HL-60/S4 treated with retinoic acid at 250 ng/mL for 4 days and 3 days (cell line): Measurements from ENCODE around the gene UPK2.
"Not testable (repeated sequence)": the region's sequence is repeated elsewhere in the genome, so short reads cannot be mapped to it uniquely, and the experiment has no call there.

Experiments used
- in situ Hi-C: fragments of 300-500 bp; cut with MboI; formaldehyde crosslinking; loops from 2 replicates; pipeline ENCODE4 v1.7.0; 2022; ENCODE audit warnings: low sequenced_read_pairs

Gene UPK2

DNA sequence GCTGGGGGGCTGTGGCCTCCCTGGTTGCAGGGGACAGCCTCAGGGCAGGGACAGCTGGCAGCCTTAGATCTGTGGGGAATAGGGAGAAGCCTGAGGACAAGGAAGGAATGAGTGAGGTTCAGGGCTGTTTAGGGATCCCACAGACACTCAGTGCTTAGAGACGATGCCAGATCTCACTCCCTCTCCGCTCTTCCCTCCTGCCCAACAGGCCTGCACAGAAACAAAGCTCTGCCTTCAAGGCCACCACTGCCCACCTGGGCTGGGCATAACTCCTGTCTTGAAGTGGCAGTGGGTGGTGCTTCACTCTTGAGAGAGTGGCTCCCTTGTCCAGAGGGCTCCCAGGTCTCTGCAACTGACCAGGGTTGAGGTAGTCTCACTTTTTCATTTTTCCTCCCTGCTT, 28.7 kb downstream of the UPK2 start:
- in situ Hi-C loops, result no loop called here

DNA sequence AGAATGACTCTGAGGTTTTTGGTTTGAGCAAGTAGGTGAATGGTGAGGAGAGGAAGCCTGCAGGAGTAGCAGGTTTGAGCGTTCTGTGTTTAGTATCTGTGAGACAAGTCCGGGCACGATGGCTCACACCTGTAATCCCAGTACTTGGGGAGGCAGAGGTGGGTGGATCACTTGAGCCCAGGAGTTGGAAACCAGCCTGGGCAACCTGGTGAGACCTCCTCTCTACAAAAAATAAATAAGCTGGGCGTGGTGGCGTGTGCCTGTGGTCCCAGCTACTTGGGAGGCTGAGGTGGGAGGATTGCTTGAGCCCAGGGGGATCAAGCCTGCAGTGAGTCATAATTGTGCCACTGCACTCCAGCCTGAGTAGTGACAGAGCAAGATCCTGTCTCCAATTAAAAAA, 32.2 kb downstream of the UPK2 start:
- in situ Hi-C loops, result no loop called here

DNA sequence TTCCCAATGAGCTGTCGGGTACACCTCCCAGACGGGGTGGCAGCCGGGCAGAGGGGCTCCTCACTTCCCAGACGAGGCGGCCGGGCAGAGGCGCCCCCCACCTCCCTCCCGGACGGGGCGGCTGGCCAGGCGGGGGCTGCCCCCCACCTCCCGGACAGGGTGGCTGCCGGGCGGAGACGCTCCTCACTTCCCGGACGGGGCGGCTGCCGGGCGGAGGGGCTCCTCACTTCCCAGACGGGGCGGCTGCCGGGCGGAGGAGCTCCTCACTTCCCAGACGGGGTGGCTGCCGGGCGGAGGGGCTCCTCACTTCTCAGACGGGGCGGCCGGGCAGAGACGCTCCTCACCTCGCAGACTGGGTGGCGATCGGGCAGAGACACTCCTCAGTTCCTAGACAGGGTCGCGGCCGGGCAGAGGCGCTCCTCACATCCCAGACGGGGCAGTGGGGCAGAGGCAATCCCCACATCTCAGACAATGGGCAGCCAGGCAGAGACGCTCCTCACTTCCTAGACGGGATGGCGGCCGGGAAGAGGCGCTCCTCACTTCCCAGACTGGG, 35.5 kb downstream of the UPK2 start:
- in situ Hi-C loops, result not testable (repeated sequence)

DNA sequence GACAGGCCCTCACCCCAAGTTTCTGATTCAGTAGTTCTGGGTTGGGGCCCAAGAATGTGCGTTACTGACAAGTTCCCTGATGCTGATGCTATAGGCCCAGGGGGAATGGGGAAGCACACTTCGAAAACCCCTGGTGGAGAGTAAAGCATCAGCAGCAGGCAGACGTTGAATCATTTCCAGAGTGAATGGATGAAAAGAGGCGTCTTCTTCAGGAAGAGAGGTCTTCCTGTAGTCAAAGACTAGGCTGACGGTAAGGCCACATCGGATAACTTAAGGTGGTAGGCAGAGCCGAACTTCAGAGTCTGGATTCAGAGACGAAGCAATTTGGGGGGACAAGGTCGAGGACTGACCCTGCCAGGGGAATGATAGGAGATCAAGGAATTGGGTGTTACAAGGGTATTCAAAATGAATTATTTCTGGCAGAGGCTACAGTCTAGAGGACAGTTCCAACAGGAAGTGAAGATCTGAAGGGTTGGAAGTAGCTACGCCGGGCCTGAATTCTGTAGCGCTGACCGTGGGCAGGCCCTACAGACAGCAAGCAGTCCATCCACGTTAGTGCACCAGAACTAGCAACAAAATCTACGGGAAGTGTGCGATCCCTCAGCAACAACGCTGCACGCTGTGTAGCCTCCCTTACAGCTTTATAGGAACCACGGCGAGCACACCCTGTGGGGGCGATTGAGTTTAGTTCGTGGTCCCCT, 41.0 kb downstream of the UPK2 start:
- in situ Hi-C loops, result no loop called here

DNA sequence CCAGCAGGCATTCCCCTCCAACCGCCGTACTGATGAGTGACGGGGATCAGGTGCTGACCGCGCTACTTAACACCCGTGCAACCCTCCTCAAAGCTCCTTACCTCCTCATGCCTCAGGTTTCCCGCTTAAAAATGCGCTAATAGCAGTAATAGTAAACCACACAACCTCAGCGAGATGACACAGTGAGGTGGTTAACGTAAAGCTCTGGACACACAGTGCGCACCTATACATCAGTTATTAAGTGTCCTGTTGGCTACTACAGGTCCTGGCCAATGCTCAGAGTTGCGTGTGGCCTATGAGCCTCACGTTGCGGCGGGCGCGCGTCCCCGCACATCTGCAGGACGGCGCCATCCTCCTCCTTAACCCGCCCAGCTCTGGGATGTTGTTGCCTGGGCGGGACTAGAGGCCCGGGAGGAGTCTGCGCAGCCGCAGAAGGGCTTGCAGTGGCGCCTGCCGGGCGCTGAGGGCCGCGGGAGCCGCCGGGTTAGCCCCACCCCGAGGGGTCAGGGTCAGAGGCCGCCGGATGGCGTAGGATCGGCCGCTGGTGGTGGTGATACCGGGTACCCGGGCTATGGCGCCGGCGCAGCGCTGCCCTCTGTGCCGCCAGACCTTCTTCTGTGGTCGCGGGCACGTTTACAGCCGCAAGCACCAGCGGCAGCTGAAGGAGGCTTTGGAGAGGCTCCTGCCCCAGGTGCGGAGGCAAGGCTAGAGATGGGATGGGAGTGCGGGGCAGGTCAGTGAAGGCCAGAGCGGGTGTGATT, 41.7 kb downstream of the UPK2 start, which contains the start of gene CENATAC:
Gene CENATAC (plus strand): TSS at position 512 of the 761 bp plus-strand sequence. CDS start 60 bp downstream, at position 572.
- in situ Hi-C loops, result no loop called here

DNA sequence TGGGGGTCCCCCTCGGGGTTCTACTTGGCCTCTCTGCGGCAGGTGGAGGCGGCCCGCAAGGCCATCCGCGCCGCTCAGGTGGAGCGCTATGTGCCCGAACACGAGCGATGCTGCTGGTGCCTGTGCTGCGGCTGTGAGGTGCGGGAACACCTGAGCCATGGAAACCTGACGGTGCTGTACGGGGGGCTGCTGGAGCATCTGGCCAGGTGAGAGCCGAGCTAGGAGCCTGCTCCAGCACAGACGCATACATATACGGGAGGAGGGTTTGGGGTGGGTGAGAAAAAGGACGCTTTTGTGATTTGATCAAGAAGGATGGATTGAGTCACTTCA, 42.3 kb downstream of the UPK2 start:
- in situ Hi-C loops, result no loop called here

DNA sequence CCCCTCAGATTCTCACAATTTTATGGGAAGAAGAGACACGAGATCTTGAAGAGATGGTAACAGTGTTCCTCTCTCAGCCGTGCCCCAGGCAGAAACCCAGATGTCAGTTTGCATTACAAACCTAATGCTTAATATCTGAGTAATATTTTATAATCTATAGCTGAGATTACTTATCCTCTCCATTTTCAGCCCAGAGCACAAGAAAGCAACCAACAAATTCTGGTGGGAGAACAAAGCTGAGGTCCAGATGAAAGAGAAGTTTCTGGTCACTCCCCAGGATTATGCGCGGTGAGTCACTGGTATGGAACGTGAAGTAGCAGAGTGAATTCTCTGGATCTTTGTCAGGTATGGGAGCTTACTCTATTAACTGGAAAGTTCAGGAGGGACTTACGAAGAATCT, 42.7 kb downstream of the UPK2 start:
- in situ Hi-C loops, result no loop called here

DNA sequence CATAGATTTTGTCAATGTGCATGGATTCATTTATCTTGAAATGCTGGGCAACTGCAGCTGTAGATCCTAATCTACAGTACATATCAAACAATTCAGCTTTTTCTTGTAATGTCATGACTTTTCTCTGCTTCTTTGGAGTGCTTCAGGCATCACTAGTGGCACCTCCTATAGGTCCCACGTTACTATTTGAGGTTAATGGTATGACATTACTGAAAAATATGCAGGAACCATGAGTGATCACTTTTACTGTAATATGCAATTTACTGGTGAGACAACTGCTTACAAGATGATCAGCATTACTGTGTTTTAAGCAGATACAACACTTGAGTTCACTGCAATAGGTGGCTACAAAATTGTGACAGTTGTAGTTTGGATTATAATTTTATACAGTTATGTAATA, 44.8 kb downstream of the UPK2 start:
- in situ Hi-C loops, result no loop called here

DNA sequence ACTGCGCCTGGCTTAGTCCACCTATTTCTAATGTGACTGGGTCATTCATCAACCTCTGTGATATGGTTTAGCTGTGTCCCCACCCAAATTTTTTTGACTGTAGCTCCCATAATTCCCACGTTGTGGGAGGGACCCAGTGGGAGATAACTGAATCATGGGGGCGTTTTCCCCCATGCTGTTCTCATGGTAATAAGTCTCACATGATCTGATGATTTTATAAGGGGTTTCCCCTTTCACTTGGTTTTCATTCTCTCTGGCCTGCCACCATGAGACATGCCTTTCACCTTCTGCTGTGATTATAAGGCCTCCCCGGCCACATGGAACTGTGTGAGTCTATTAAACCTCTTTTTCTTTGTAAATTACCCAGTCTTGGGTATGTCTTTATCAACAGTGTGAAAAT, 50.6 kb downstream of the UPK2 start:
- in situ Hi-C loops, result no loop called here
